Body of pancreas (tissue), 4 donors: ENCODE results near the gene RGSL1.

Source experiments
- CTCF ChIP-seq, 7 experiments: fragments of 450-650 bp in 4 of 7; fragments of 200-600 bp in 3 of 7; sonication (generic) in 3 of 7; IDR thresholded peaks; one replicate each; pipeline ENCODE4 v1.5.1; 2016 to 2019; ENCODE audit warnings: antibody characterized with exemption in 7 of 7
- POLR2A ChIP-seq, 3 donors: fragments of 450-650 bp; IDR thresholded peaks; one replicate each; pipeline ENCODE4 v1.6.1; 2016; ENCODE audit warnings: antibody characterized with exemption in 3 of 3, mild to moderate bottlenecking in 2 of 3

DNA sequence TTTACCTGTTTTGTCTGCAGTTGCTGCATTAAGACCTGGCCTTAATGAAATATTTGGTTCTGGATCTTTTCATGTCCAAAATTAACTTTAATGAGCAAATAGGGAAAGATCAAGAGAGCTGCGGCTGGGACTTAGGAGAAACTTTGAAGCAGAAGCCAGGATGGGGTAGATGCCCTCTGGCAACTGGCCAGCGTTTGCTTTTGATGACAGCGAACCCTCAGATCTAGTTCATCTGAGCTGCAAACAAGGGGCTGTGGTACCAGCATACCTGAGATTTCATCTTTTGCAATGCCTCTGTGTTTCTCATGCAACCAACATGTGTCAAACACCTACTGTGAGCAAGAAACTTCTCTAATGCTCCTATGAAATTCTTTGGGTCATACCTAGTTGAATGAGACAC, 36.5 kb upstream of the RGSL1 start:
- no peak for TF ChIP-seq CTCF (IDR thresholded peaks at IDR 0.05)
- no peak for TF ChIP-seq POLR2A (IDR thresholded peaks at IDR 0.05)
